Activated T-cell treated with anti-CD3 and anti-CD28 coated beads for 4 hours (primary cell): ENCODE measurements around the gene RPL38.

ENCODE experiments used
- DNase-seq: peaks from one replicate; pipeline ENCODE4 v3.0.0-alpha.2; 2020

Gene RPL38

GRCh38 chr17:74230896-74231295 lies 27.4 kb downstream of the RPL38 start:
- DNase-seq: no peak

GRCh38 chr17:74231928-74232907 lies 28.7 kb downstream of the RPL38 start:
- no peak for DNase-seq

DNA sequence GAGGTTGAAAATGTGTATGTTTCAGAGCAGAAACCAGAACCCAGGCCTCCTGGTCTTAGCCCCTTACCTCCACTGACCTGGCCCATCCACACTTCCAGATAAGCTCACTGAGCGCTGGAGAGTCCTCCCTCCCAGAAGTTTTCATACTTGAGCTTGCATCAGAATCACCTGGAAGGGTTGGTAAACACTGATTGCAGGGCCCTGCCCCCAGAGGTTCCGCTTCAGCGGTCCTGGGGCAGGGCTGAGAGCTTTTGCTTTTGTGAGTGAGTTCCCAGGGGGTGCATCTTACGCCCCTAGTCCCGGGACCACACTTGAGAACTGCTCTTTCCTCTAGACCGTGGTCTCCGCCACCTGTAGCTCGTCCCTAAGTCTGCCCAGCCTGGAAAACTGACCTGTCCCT lies 30.5 kb downstream of the RPL38 start:
- no peak for DNase-seq

- DNase-seq: no peak
These were observed 31.0 kb downstream of the RPL38 start for GRCh38 chr17:74234486-74234885.

- no peak for DNase-seq
These were observed 31.6 kb downstream of the RPL38 start for GRCh38 chr17:74235040-74235581.

DNA sequence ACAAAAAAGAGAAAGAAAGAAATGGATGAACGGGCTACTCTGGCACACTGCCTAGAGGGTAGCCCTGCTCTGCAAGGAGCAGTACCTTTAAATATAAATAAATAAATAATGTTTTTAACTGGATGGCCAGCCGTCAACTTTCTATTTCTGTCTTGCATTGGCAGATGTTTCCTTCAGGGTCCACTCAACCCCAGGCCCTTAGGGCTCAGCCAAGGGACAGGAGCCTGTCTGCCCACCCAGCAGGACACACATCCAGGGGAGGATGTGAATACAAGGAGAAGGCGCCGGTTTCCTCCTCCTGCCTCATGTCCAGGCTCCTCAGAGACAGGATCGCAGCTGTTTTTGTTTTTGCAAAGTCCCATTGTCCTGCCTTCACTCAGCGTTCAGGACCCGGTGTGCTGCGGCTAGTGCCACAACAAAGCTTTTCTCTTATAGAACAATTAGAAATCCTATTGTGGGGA lies 32.5 kb downstream of the RPL38 start:
- DNase-seq: no peak

GRCh38 chr17:74237321-74237720 lies 33.8 kb downstream of the RPL38 start:
- DNase-seq: no peak

DNA sequence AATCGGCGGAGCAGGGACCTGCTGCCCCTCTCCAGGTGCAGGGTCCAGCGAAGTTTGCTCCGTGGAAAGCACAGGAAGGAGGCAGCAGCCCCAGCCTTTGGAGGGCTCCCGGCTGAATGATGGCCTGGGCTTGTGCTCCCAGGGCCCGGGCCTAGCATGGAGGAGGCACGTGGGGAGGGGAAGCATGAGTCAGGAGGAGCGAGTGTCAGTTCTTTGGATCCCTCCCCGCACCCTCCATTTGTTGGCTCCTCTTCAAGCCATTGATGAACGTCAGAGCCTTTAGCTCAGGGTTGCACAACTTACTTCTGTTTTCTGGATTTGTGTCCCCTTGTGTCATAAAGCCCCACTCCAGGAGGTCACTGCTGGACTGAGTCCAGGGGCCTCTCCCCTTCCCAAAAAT lies 35.7 kb downstream of the RPL38 start:
- DNase-seq: no peak

DNA sequence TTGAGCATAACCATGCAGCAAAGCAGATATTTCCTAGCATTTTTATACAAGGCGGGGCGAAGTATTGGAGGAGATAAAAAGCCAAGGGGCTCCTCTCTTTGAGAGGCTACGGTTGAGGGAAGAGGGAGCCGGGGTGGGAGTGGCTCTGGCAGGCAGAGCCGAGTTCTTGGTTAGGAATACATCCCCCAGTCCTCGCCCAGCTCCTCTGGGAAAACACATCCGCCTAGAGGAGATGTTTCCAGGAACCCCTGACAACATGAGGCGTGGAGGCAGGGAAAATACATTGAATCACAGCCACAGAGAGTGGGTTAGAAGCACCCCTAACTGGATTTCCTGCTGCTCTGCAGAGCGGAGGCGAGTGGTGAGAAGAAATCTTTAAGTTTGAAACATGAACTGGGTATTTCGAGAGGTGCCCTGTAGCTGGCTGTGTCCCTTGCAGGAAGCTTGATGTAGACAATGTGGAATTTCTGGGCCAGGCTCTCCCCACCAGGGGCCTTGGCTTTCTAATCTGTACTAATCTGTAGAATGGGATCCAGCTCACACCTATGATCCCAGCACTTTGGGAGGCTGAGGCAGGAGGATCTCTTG lies 37.2 kb downstream of the RPL38 start:
- no peak for DNase-seq

- DNase-seq: no peak
These were observed 38.0 kb downstream of the RPL38 start for GRCh38 chr17:74241431-74241830.

DNA sequence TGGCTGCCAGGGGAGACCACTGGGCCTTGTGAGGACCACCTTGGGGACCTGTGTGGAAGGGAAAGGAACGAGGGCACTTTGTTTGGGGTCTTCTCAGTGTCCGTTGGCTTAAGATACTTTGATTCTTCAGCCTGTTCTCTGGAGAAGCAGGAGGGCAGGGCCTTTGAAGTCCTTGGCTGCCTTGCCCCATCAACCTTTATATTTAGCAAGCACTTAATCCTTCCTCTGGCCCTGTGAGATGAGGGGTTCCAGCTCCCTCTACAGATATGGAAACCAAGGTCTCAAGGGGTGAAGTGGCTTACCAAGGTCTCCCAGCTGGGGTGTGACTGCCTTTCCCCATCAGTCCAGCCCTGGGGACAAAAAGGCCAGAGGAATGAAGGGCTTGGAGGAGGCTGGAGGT lies 38.4 kb downstream of the RPL38 start:
- DNase-seq: no peak

DNA sequence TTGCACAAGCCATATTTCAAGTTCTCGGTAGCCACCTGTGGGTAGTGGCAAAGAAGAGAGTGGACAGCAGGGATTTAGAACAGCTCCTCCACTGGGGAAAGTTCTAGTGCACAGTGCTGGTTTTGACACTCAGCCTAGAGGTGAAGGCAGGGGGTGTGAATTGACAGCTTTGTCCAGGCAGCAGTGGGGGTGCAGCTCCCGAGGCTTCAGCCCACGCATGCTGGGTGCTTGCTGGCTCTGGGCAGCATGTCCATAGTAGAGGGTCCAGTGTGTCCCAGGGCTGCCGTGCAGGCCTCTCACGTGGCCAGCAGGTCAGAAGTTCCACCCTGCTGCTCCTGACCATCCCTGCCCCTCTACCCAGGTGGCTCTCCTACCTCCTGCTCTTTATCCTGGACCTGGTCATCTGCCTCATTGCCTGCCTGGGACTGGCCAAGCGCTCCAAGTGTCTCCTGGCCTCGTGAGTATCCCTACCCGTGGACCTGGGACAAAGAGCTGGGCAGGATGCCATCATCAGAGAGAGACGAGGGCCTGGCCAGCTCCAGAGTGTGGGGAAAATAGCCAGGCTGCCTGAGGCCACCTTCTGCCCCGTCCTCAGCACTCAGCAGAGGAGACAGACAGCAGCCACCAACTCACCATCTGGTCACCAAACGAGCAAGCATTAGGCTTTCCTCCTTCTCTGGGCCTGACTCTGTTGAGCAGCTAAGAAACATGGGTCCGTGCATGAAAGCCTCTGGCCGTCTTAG lies 39.7 kb downstream of the RPL38 start:
- no peak for DNase-seq

DNA sequence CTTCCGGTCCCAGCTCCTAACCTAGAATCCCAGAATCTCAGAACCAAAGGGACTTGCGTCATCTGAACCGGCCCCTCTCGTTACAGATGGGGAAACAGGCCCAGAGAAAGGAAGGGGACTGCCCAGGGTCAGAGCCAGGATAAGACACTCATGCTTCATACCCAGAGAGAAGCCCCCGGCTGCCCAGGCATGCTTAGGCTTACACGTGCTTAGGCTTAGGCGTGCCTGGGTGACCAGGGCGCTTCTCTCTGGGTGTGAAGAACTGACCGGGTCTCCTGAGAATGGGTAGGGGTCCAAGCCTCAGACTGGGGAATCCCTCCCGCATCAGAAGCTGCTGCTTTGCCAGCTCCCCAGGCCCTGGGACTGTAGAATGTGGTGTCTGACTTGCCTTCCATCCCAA lies 40.6 kb downstream of the RPL38 start:
- DNase-seq: no peak

DNA sequence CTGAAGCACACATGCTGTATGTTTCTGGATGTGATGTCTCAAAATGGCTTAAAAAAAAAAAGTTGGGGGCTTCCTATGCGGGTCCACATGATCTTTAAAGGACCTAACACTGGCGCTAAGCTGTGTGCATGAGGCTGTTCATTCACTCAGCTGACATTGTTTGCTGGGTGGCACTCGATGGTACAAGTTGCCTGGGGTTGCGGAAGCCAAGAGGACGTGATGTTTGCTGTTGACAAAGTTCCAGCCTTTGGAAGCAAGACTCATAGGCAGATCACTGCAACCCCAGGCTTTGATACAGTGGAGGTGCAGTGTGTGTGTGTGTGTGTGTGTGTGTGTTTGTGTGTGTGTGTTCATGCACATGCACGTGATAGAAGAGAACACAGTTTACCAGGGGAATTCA lies 41.1 kb downstream of the RPL38 start:
- no peak for DNase-seq

DNA sequence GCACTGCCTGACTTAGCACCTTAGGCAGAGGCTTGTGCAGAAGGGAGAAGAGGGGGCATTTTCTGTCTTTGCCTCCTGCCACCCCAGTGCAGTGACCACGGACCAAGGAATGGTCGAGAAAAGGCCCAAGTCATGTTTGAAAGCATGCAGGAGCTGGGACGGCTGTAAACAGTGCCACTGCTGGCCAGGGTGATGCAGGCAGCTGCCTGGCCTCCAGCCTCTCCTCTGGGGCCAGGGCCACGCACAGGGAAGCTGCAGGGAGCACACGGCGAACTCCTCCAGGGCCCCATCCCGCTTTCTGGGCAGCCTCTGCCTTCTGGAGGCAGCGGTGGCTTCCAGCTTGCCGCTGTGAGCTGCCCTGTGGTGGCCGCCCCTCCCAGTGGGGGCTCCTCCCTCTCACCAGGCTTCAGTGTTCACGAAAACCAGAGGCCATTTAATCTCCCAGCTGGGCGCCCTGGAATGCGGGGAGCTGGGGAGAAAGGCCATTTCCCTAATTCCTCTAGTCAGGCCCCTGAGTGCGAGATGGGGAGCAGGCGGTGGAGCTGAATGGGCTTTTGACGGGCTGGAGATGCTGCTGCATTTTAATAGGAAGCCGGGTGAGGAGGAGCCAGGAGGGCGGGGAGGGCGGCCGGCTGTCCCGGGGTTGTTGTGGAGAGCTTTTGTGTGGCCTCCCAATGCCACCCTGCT lies 41.8 kb downstream of the RPL38 start:
- DNase-seq: no peak

GRCh38 chr17:74245871-74246270 lies 42.4 kb downstream of the RPL38 start:
- no peak for DNase-seq

DNA sequence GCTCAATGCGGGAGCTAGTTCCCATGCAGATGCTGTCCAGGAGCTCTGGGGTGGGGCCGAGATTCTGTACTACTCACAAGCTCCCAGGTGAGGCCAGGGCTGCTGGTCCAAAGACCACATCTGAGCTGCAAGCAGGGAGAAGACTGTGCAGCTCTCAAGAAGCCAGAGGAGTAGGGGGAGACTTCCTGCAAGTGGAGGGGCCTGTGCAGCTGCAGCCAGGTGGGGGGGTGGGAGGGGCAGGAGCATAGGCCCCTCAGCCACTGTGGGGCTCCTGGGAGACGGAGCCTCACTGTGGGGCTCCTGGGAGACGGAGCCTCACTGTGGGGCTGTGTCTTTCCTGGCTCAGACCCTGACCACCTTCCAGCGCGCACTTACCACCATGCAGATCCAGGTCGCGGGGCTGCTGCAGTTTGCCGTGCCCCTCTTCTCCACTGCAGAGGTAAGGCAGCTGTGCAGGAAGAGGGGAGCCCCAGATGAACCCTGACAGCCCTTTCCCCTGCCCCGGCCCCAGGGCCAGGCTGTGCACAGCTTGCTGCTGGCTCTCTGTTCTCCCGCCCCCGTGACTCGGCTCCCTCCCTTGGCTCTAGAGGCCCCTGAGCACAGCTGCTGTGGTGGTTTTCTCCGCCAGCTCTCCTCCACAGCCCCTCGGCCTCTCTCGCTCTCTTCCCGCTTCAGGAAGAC lies 46.3 kb downstream of the RPL38 start:
- no peak for DNase-seq

DNA sequence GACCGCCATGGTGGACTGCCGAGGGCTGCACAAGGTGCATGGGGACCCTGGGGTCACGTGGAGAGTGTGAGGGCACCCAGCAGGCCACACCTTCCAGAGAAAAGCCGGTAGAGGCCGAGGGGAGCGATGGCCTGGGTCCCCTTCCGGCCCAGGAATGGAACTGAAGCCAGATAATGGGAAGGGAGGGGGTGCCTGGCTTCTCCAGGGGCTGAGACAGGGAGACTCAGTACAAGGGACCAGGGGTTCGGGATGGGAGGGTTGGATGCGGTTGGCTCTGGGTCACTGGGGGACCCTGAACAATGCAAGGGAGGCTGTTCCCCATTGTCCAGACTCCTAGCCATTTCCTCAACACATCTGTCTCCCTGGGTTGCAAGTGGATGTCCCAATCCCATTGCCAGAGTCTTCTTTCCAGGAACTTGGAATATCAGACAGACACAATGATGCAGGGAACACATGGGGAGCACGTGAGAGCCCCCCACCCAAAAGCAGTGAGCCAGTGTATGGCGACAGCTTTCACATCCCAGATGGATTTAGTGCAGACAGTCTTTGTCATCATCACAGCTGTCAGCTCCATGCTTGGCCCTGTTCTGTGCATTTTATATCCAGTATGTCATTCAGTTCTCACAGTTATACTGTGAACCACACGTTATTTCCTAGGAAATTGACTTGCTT lies 47.0 kb downstream of the RPL38 start:
- DNase-seq: no peak

GRCh38 chr17:74251051-74251450 lies 47.6 kb downstream of the RPL38 start:
- DNase-seq: no peak

- no peak for DNase-seq
These were observed 48.1 kb downstream of the RPL38 start for GRCh38 chr17:74251569-74251968.

DNA sequence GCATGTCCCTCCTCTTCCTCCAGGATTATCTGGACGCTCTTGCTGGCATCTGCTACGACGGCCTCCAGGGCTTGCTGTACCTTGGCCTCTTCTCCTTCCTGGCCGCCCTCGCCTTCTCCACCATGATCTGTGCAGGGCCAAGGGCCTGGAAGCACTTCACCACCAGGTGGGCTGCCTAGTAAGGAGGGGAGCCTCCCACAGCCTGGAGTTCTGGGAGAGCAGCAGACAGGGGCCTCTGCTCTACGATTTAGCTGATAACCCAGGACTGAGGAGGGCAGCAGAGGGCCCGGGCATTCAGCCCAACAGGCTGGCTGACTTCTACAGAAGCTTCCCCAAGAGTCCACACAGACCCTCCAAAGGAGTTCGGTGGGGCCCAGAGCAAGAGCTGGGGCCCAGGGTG lies 48.7 kb downstream of the RPL38 start:
- DNase-seq: no peak

- DNase-seq: no peak
These were observed 49.6 kb downstream of the RPL38 start for GRCh38 chr17:74253036-74253435.
